ENCODE results near the gene CAMK4.

GRCh38 chr5:111301264-111301663, 77.1 kb downstream of the CAMK4 start:
- TF ChIP-seq CTCF (IDR thresholded peaks at IDR 0.05) (no peak), POLR2A (IDR thresholded peaks at IDR 0.05; ENCODE audit: low read depth) (no peak)
